GM21515 (cell line): ENCODE results near the gene C2CD2.
"Not testable (repeated sequence)": the region's sequence is repeated elsewhere in the genome, so short reads cannot be mapped to it uniquely, and the experiment has no call there.

ENCODE experiments used
- ATAC-seq: cut with Tn5 transposase; IDR thresholded peaks from one replicate; pipeline ENCODE4 v1.9.1; 2021; ENCODE audit not compliant: unreplicated experiment

C2CD2 gene

GRCh38 chr21:41975391-41976272 is 21.8 kb upstream of the C2CD2 start:
- ATAC-seq, result no peak

GRCh38 chr21:41974752-41975053 is 20.9 kb upstream of the C2CD2 start:
- ATAC-seq, result no peak

GRCh38 chr21:41973861-41974751 is 20.3 kb upstream of the C2CD2 start:
- no peak for ATAC-seq

- ATAC-seq, result no peak
Measured at GRCh38 chr21:41973427-41973831, 19.6 kb upstream of the C2CD2 start.

GRCh38 chr21:41972511-41973205 is 18.8 kb upstream of the C2CD2 start:
- no peak for ATAC-seq

- no peak for ATAC-seq
Measured at GRCh38 chr21:41971891-41972290, 18.1 kb upstream of the C2CD2 start.

- no peak for ATAC-seq
Measured at GRCh38 chr21:41970751-41971653, 17.2 kb upstream of the C2CD2 start.

- no peak for ATAC-seq
Measured at GRCh38 chr21:41970106-41970391, 16.2 kb upstream of the C2CD2 start.

GRCh38 chr21:41967708-41968107 is 13.9 kb upstream of the C2CD2 start:
- no peak for ATAC-seq

GRCh38 chr21:41966872-41967621 is 13.2 kb upstream of the C2CD2 start:
- ATAC-seq, result no peak

- ATAC-seq, result no peak
Measured at GRCh38 chr21:41966041-41966833, 12.4 kb upstream of the C2CD2 start.

GRCh38 chr21:41965461-41966013 is 11.7 kb upstream of the C2CD2 start:
- ATAC-seq, result no peak

GRCh38 chr21:41965045-41965444 is 11.2 kb upstream of the C2CD2 start:
- no peak for ATAC-seq

- ATAC-seq, result no peak
Measured at GRCh38 chr21:41964171-41964570, 10.4 kb upstream of the C2CD2 start.

GRCh38 chr21:41962425-41962966 is 8.7 kb upstream of the C2CD2 start:
- ATAC-seq, result no peak

GRCh38 chr21:41961753-41962152 is 7.9 kb upstream of the C2CD2 start:
- no peak for ATAC-seq

GRCh38 chr21:41961282-41961701 is 7.5 kb upstream of the C2CD2 start:
- no peak for ATAC-seq

GRCh38 chr21:41960386-41960785 is 6.6 kb upstream of the C2CD2 start:
- ATAC-seq, result no peak

- ATAC-seq, result not testable (repeated sequence)
Measured at GRCh38 chr21:41959697-41960096, 5.9 kb upstream of the C2CD2 start.
